Natural killer cell treated with Interleukin-12 subunit alpha and Interleukin-12 subunit beta and Interleukin-15 and Interleukin-18, amount 100 ng/mL, for 72 hours (primary cell): ENCODE data around the gene STX1B. TPM values are rescaled to one million over a fixed set of nuclear protein-coding genes. Genes with fewer than 3 reads are reported as not detected.
A peak's percentile ranks its signal among the peaks of the same experiment; 100 is the strongest.

ENCODE experiments used
- ATAC-seq, 2 donors: fragments of 150-1000 bp; cut with Tn5 transposase in 1 of 2; sonication (Bioruptor Pico), chemical (Tn5 transposase) in 1 of 2; 2 replicates each; pipeline ENCODE4 v1.10.0; 2021
- DNase-seq: peaks from one replicate; pipeline ENCODE4 v3.0.0; 2022; ENCODE audit warnings: low spot score
- H3K27ac Mint-ChIP-seq, 2 donors: 1 replicate in 1 of 2; 2 replicates in 1 of 2; pipeline ENCODE4 v1.8.0; 2022; ENCODE audit warnings: mixed read lengths in 2 of 2, mild to moderate bottlenecking in 1 of 2, moderate library complexity in 1 of 2
- H3K27me3 Mint-ChIP-seq, 2 donors: 1 replicate in 1 of 2; 2 replicates in 1 of 2; pipeline ENCODE4 v1.8.0; 2022; ENCODE audit warnings: mixed read lengths in 2 of 2
- H3K36me3 Mint-ChIP-seq: one replicate; pipeline ENCODE4 v1.8.0; 2022; ENCODE audit warnings: mixed read lengths
- H3K4me1 Mint-ChIP-seq, 2 donors: 1 replicate in 1 of 2; 2 replicates in 1 of 2; pipeline ENCODE4 v1.8.0; 2022; ENCODE audit warnings: low read depth in 2 of 2, mixed read lengths in 2 of 2, mild to moderate bottlenecking in 1 of 2
- H3K4me3 Mint-ChIP-seq: one replicate; pipeline ENCODE4 v1.8.0; 2022; ENCODE audit warnings: mixed read lengths
- H3K9me3 Mint-ChIP-seq: 2 replicates; pipeline ENCODE4 v1.8.0; 2022; ENCODE audit warnings: mixed read lengths
- total RNA-seq, 2 donors: library from RNA; stranded (reverse); gene quantifications; one replicate each; pipeline ENCODE4 v1.2.3, GENCODE V29; 2022

The STX1B gene
- total RNA-seq, 2 donors from 2014 or later: 0.05 to 0.50 TPM

DNA sequence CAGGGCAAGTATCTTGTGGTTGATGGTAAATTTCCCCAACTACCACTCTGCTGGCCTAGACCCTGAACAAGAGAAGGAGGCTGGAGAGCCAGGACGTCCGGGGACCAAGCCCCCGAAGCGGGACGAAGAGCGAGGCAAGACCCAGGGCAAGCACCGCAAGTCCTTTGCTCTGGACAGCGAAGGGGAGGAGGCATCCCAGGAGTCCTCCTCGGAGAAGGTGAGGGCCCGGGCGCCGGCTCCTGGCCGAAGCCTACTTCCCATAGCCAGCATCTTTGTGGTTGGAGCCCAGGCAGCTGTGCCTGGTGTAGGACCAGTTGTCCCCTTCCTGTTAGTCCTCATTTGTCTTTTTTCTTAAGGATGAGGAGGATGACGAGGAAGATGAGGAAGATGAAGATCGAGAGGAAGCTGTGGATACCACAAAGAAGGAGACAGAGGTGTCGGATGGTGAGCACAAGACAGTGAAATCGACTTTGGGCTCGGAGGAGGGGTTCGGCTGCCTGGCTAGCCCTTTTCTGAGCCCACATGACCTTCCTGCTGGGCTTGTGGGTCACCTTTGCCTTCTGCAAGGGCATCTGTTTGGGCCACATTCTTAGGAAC, 41.1 kb downstream of the STX1B start:
- H3K36me3 Mint-ChIP-seq: peaks cover 39% of the 10 kb centered on the region
- H3K27me3 Mint-ChIP-seq: no peaks in the 10 kb centered on the region
- ATAC-seq (no peak), DNase-seq (no peak)
- no peak overlapping the region for H3K27ac Mint-ChIP-seq
- no peak overlapping the region for H3K4me3 Mint-ChIP-seq
- H3K4me1 Mint-ChIP-seq: peaks cover 12 to 25% of the 10 kb centered on the region in 2 donors
- no peaks in the 10 kb centered on the region for H3K9me3 Mint-ChIP-seq

GRCh38 chr16:30967795-30968194, 42.6 kb downstream of the STX1B start:
- DNase-seq: no peak
- Mint-ChIP-seq H3K27me3 (no peaks in the 10 kb centered on the region), H3K4me1 (peaks cover 0 to 14% of the 10 kb centered on the region in 2 donors), H3K4me3 (no peak overlapping the region), H3K27ac (no peak overlapping the region), H3K36me3 (peaks cover 29% of the 10 kb centered on the region), H3K9me3 (no peaks in the 10 kb centered on the region)
- no peak for ATAC-seq

DNA sequence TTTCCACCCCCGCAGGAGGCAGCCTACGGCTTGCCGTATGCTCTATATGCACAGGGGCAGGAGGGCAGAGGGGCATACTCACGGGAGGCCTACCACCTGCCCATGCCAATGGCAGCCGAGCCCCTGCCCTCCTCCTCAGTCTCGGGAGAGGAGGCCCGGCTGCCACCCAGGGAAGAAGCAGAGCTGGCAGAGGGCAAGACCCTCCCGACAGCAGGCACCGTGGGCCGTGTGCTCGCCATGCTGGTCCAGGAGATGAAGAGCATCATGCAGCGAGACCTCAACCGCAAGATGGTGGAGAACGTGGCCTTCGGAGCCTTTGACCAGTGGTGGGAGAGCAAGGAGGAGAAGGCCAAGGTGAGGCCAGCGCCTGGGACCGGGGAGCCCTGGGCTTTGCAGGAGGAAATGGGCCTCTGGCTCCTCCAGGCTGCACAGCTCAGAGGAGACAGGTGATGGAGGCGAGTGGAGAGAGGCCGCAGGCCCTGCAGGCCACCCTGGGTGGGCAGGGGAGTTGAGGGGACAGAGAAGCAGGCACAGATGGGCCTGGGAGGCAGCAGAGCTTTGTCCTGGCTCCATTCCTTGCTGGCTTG, 44.3 kb downstream of the STX1B start:
- Mint-ChIP-seq H3K27ac (no peak overlapping the region), H3K36me3 (peaks cover 24% of the 10 kb centered on the region), H3K27me3 (no peaks in the 10 kb centered on the region), H3K9me3 (no peaks in the 10 kb centered on the region), H3K4me1 (peaks cover 0 to 13% of the 10 kb centered on the region in 2 donors), H3K4me3 (no peak overlapping the region)
- DNase-seq (no peak), ATAC-seq (no peak)

- DNase-seq (no peak), ATAC-seq (no peak)
- H3K36me3 Mint-ChIP-seq: peaks cover 24% of the 10 kb centered on the region
- H3K27ac Mint-ChIP-seq: no peak overlapping the region
- H3K4me1 Mint-ChIP-seq: peaks cover 2 to 9% of the 10 kb centered on the region in 2 donors
- H3K4me3 Mint-ChIP-seq: no peak overlapping the region
- H3K9me3 Mint-ChIP-seq: no peaks in the 10 kb centered on the region
- no peaks in the 10 kb centered on the region for H3K27me3 Mint-ChIP-seq
Observed at GRCh38 chr16:30965436-30965835, 45.0 kb downstream of the STX1B start.

- peaks cover 30% of the 10 kb centered on the region for H3K36me3 Mint-ChIP-seq
- no peak overlapping the region for H3K4me3 Mint-ChIP-seq
- no peak overlapping the region for H3K27ac Mint-ChIP-seq
- DNase-seq (no peak), ATAC-seq (no peak)
- H3K27me3 Mint-ChIP-seq: no peaks in the 10 kb centered on the region
- H3K4me1 Mint-ChIP-seq: peaks cover 9 to 16% of the 10 kb centered on the region in 2 donors
- H3K9me3 Mint-ChIP-seq: no peaks in the 10 kb centered on the region
Observed at GRCh38 chr16:30964574-30965226, 45.7 kb downstream of the STX1B start.

GRCh38 chr16:30963925-30964511, 46.4 kb downstream of the STX1B start:
- no peak for DNase-seq
- Mint-ChIP-seq H3K27ac (no peak overlapping the region), H3K36me3 (peaks cover 32% of the 10 kb centered on the region), H3K27me3 (no peaks in the 10 kb centered on the region), H3K4me3 (no peak overlapping the region), H3K9me3 (no peaks in the 10 kb centered on the region), H3K4me1 (peaks cover 16 to 23% of the 10 kb centered on the region in 2 donors)
- peak; percentile 5 to 28 for ATAC-seq

- DNase-seq: no peak
- Mint-ChIP-seq H3K27me3 (no peaks in the 10 kb centered on the region), H3K4me3 (no peak overlapping the region), H3K9me3 (no peaks in the 10 kb centered on the region), H3K4me1 (peaks cover 26 to 28% of the 10 kb centered on the region in 2 donors), H3K36me3 (peaks cover 25% of the 10 kb centered on the region), H3K27ac (no peak overlapping the region)
- no peak for ATAC-seq
Observed at GRCh38 chr16:30961384-30961783, 49.1 kb downstream of the STX1B start.

GRCh38 chr16:30958175-30959079, 52.0 kb downstream of the STX1B start:
- H3K36me3 Mint-ChIP-seq: peaks cover 25% of the 10 kb centered on the region
- peaks cover 26 to 31% of the 10 kb centered on the region in 2 donors for H3K4me1 Mint-ChIP-seq
- peak overlapping the region; percentile 93 for H3K4me3 Mint-ChIP-seq
- no peaks in the 10 kb centered on the region for H3K9me3 Mint-ChIP-seq
- peak; percentile 41 to 51 for ATAC-seq
- H3K27me3 Mint-ChIP-seq: no peaks in the 10 kb centered on the region
- no peak for DNase-seq
- H3K27ac Mint-ChIP-seq: peak overlapping the region; percentile 57 to 80

- H3K9me3 Mint-ChIP-seq: no peaks in the 10 kb centered on the region
- ATAC-seq (peak; percentile 92 to 95), DNase-seq (peak; percentile 98)
- H3K36me3 Mint-ChIP-seq: peaks cover 18% of the 10 kb centered on the region
- H3K4me1 Mint-ChIP-seq: peaks cover 26 to 31% of the 10 kb centered on the region in 2 donors
- peak within 1 kb of the TSS; percentile 95 for H3K4me3 Mint-ChIP-seq
- H3K27me3 Mint-ChIP-seq: no peaks in the 10 kb centered on the region
- peak within 1 kb of the TSS; percentile 98 to 99 for H3K27ac Mint-ChIP-seq
Observed at GRCh38 chr16:30957456-30958174, 52.8 kb downstream of the STX1B start, which contains the start of gene SETD1A. TSS of gene SETD1A (plus strand) at chr16:30957754. CDS start at chr16:30958732, 978 bp downstream.

DNA sequence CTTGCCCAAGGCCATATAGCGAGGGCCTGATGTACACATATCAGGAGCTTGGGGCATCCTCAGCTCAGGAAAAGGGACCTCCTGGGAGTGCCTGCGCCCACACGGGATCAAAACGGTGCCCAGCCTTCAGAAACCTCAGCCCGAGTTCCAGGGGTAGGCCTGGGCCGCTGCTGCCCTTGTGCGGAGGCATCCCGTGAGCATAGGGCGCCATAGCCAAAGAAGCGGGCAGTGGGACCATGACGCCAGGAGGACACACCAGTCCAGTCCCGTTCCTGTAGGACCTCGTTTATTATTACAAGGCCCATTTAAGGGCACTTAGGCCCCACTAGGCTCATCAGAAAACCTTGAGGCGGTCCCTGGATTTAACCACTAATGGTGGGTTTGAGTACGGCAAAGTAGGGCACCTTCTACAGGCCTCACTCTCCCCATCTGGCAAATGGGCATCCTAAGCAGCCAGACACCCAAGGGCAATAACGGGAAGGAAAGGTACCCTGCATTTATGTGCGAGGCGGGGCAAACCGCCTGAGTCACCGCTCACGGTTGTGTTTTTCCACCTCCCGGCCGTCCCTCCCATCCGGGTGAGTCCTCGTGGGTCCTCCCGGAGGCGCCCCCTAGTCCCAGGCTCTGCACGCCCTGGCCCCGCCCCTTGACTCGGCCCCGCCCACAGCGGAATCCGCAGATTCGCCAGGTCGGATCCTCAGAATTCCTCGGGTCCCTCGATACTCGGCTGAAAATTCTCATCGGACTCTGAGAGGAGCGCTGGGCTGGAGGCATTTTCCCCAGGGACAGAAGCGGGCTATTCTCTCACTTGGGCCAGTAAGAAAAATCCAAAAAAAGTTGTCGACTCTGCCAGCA, 53.6 kb downstream of the STX1B start:
- peak overlapping the region; percentile 98 to 99 for H3K27ac Mint-ChIP-seq
- peak overlapping the region; percentile 95 for H3K4me3 Mint-ChIP-seq
- peaks cover 26 to 31% of the 10 kb centered on the region in 2 donors for H3K4me1 Mint-ChIP-seq
- DNase-seq (peak; percentile 93), ATAC-seq (peak; percentile 83 to 87)
- H3K9me3 Mint-ChIP-seq: no peaks in the 10 kb centered on the region
- peaks cover 18% of the 10 kb centered on the region for H3K36me3 Mint-ChIP-seq
- no peaks in the 10 kb centered on the region for H3K27me3 Mint-ChIP-seq

- ATAC-seq: no peak
- H3K27me3 Mint-ChIP-seq: no peaks in the 10 kb centered on the region
- H3K36me3 Mint-ChIP-seq: peaks cover 5% of the 10 kb centered on the region
- peak overlapping the region in 1 of 2 donors; percentile 74 for H3K27ac Mint-ChIP-seq
- H3K9me3 Mint-ChIP-seq: no peaks in the 10 kb centered on the region
- peaks cover 27 to 29% of the 10 kb centered on the region in 2 donors for H3K4me1 Mint-ChIP-seq
- no peak for DNase-seq
- no peak overlapping the region for H3K4me3 Mint-ChIP-seq
Observed at GRCh38 chr16:30954993-30955392, 55.4 kb downstream of the STX1B start.

GRCh38 chr16:30953511-30954124, 56.8 kb downstream of the STX1B start:
- Mint-ChIP-seq H3K36me3 (no peaks in the 10 kb centered on the region), H3K9me3 (no peaks in the 10 kb centered on the region), H3K4me1 (peaks cover 22 to 23% of the 10 kb centered on the region in 2 donors), H3K27me3 (no peaks in the 10 kb centered on the region), H3K4me3 (no peak overlapping the region), H3K27ac (no peak overlapping the region)
- DNase-seq (no peak), ATAC-seq (no peak)
